Caco-2 (cell line): Measurements from ENCODE around the gene SLC2A4. TPM values are rescaled to one million over a fixed set of nuclear protein-coding genes. Genes with fewer than 3 reads are reported as not detected.

Experiments used
- BruUV-seq: library from RNA; stranded (reverse); fragments of 400-500 nt; replicated peaks from 2 replicates; lab custom pipeline; 2021; lab: Mats Ljungman, UMichigan
- CTCF ChIA-PET: fragments of 300-600 bp; sonication (Branson Sonifier 250); formaldehyde crosslinking; loops from one replicate; lab custom pipeline; 2022; ENCODE audit warnings: antibody characterized with exemption; lab: Charles Lee
- POLR2A ChIA-PET: fragments of 300-600 bp; sonication (Branson Sonifier 250); formaldehyde crosslinking; loops from one replicate; lab custom pipeline; 2022; ENCODE audit warnings: antibody characterized with exemption; lab: Charles Lee
- DNase-seq, 2 experiments: peaks; one replicate each; pipeline versions ENCODE4 v3.0.0 to v3.0.0-alpha.2; 2020 to 2022
- H3K27me3 ChIP-seq: replicated peaks from 2 replicates; pipeline ENCODE4 v1.6.0; 2011; ENCODE audit warnings: low read length; ENCODE audit not compliant: control insufficient read depth, insufficient read depth
- H3K36me3 ChIP-seq: 2 replicates; pipeline ENCODE4 v1.5.1; 2011; ENCODE audit warnings: low read length; ENCODE audit not compliant: control insufficient read depth, insufficient read depth
- H3K4me1 ChIP-seq: fragments of 250-450 bp; sonication (Bioruptor Pico); 2 replicates; pipeline ENCODE4 v1.5.1; 2020; ENCODE audit warnings: mild to moderate bottlenecking
- H3K4me3 ChIP-seq: 2 replicates; pipeline ENCODE4 v1.5.1; 2011; ENCODE audit warnings: low read depth, mild to moderate bottlenecking, control low read depth, low read length
- H3K9me3 ChIP-seq: fragments of 250-450 bp; sonication (Bioruptor Pico); 2 replicates; pipeline ENCODE4 v1.5.1; 2020; ENCODE audit warnings: mild to moderate bottlenecking, moderate library complexity
- H3K27ac Mint-ChIP-seq: one replicate; pipeline ENCODE4 v1.8.0; 2022; ENCODE audit warnings: mixed read lengths; ENCODE audit not compliant: unreplicated experiment
- H3K27me3 Mint-ChIP-seq: one replicate; pipeline ENCODE4 v1.8.0; 2022; ENCODE audit warnings: mixed read lengths; ENCODE audit not compliant: insufficient read depth, unreplicated experiment
- H3K36me3 Mint-ChIP-seq: one replicate; pipeline ENCODE4 v1.8.0; 2022; ENCODE audit warnings: mild to moderate bottlenecking, mixed read lengths; ENCODE audit not compliant: insufficient read depth, unreplicated experiment
- H3K4me1 Mint-ChIP-seq: one replicate; pipeline ENCODE4 v1.8.0; 2022; ENCODE audit warnings: low read depth, mixed read lengths; ENCODE audit not compliant: unreplicated experiment
- H3K4me3 Mint-ChIP-seq: one replicate; pipeline ENCODE4 v1.8.0; 2022; ENCODE audit warnings: mild to moderate bottlenecking, moderate library complexity, mixed read lengths; ENCODE audit not compliant: unreplicated experiment
- H3K9me3 Mint-ChIP-seq: one replicate; pipeline ENCODE4 v1.8.0; 2022; ENCODE audit warnings: mixed read lengths; ENCODE audit not compliant: unreplicated experiment
- intact Hi-C: fragments of 100-400 bp; cut with micrococcal nuclease; formaldehyde crosslinking; loops from one replicate; pipeline ENCODE4 v1.10.0; 2022; ENCODE audit not compliant: unreplicated experiment
- total RNA-seq: library from RNA; stranded (reverse); gene quantifications from 2 replicates; pipeline ENCODE4 v1.2.3, GENCODE V29; 2022
- TF ChIP-seq, protein P1 (sequence below), 2 experiments: fragments of 200-600 bp in 1 of 2; IDR thresholded peaks; 1 replicate in 1 of 2; 2 replicates in 1 of 2; pipeline versions ENCODE4 v1.5.1 to v1.8.0; 2011 to 2022; ENCODE audit warnings: antibody characterized with exemption in 1 of 2, control low read depth in 1 of 2, inconsistent platforms in 1 of 2, low read depth in 1 of 2, low read length in 1 of 2, mild to moderate bottlenecking in 1 of 2, moderate library complexity in 1 of 2; ENCODE audit not compliant: insufficient read depth in 1 of 2, severe bottlenecking in 1 of 2, unreplicated experiment in 1 of 2

Gene SLC2A4
- total RNA-seq, 1 experiment from 2014 or later = 0.88 TPM

DNA sequence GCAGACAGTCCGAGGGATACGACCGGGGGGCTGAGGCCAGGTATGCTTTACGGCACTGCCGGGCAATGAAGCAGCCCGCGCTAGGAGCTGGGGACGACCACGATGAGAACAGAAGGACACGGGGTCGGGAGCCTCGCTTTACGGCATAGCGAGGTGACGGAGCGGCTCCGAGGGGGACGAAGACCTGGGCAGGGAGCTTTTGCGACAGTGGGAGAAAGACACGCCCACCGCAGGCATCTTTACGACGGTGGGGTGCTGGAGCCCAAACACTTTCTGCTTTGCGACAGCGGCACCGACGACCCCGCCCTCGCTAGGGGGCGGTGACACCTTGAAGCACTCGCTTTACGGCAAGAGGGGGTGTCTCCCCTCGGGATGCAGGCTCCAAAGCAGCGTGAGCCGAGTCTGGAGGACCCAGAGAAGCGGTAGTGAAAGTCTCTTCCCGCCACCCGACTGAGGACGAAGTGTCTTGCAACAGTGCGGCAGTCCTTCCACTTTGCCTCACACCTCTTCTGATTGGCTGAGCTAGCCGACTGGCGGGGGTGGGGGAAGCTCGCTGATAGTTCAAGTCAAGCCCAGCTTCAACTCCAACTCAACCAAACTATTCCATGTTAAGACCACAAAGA is 48.0 kb downstream of the SLC2A4 start:
- Histone ChIP-seq H3K27me3 (no peaks in the 10 kb centered on the region), H3K36me3 (no peaks in the 10 kb centered on the region; the same call in 1 of the 2 replicates), H3K9me3 (no peaks in the 10 kb centered on the region), H3K4me3 (peak overlapping the region; percentile 89), H3K4me1 (0 out of 2 replicates have a peak, but pooled peaks cover 4% of the 10 kb centered on the region)
- peak; percentile 93 to 97 for DNase-seq
- peak overlapping the region; percentile 48 for H3K27ac Mint-ChIP-seq
- BruUV-seq = no TSS peak
- TF ChIP-seq, protein P1, sequence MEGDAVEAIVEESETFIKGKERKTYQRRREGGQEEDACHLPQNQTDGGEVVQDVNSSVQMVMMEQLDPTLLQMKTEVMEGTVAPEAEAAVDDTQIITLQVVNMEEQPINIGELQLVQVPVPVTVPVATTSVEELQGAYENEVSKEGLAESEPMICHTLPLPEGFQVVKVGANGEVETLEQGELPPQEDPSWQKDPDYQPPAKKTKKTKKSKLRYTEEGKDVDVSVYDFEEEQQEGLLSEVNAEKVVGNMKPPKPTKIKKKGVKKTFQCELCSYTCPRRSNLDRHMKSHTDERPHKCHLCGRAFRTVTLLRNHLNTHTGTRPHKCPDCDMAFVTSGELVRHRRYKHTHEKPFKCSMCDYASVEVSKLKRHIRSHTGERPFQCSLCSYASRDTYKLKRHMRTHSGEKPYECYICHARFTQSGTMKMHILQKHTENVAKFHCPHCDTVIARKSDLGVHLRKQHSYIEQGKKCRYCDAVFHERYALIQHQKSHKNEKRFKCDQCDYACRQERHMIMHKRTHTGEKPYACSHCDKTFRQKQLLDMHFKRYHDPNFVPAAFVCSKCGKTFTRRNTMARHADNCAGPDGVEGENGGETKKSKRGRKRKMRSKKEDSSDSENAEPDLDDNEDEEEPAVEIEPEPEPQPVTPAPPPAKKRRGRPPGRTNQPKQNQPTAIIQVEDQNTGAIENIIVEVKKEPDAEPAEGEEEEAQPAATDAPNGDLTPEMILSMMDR (IDR thresholded peaks at IDR 0.05; ENCODE audit: insufficient read depth in 1 of 2, low read depth in 1 of 2, low read length in 1 of 2, severe bottlenecking in 1 of 2, unreplicated experiment in 1 of 2) = no peak
- peaks cover 11% of the 10 kb centered on the region for H3K36me3 Mint-ChIP-seq
- peak overlapping the region; percentile 76 for H3K4me3 Mint-ChIP-seq
- ChIA-PET POLR2A (interaction anchor here (0.5 to 1.0 kb wide), 14 partner anchors 14 to 359 kb away, joined by 3 to 7 read pairs (median 4); partner anchors contain the start of genes ACADVL, DLG4, GPS2 and PLSCR3), CTCF (interaction anchor here (0.9 to 1.5 kb wide), 6 partner anchors 9 to 109 kb away, joined by 3 to 5 read pairs (median 3); partner anchors contain the start of gene TMEM256)
- no peaks in the 10 kb centered on the region for H3K9me3 Mint-ChIP-seq
- peaks cover 10% of the 10 kb centered on the region for H3K4me1 Mint-ChIP-seq
- H3K27me3 Mint-ChIP-seq = no peaks in the 10 kb centered on the region
- intact Hi-C loops = loop anchor here (2.0 kb wide), 1 partner anchor 15 kb away; the partner anchor contains the start of gene GPS2

- no peaks in the 10 kb centered on the region; the same call in 1 of the 2 replicates for H3K36me3 ChIP-seq
- H3K4me3 Mint-ChIP-seq = peak overlapping the region; percentile 76
- intact Hi-C loops = loop anchor here (2.0 kb wide), 1 partner anchor 15 kb away; the partner anchor contains the start of gene GPS2
- peaks cover 11% of the 10 kb centered on the region for H3K36me3 Mint-ChIP-seq
- peak overlapping the region; percentile 89 for H3K4me3 ChIP-seq
- peak overlapping the region; percentile 48 for H3K27ac Mint-ChIP-seq
- BruUV-seq = no TSS peak
- TF ChIP-seq, protein P1 (IDR thresholded peaks at IDR 0.05; ENCODE audit: insufficient read depth in 1 of 2, low read depth in 1 of 2, low read length in 1 of 2, severe bottlenecking in 1 of 2, unreplicated experiment in 1 of 2) = no peak
- no peaks in the 10 kb centered on the region for H3K27me3 ChIP-seq
- H3K4me1 Mint-ChIP-seq = peaks cover 10% of the 10 kb centered on the region
- H3K9me3 Mint-ChIP-seq = no peaks in the 10 kb centered on the region
- POLR2A ChIA-PET = interaction anchor here (0.6 to 1.0 kb wide), 9 partner anchors 14 to 242 kb away, joined by 3 to 5 read pairs (median 4); partner anchors contain the start of genes ACADVL, DLG4, GPS2 and SLC2A4
- CTCF ChIA-PET = interaction anchor here (0.9 to 1.5 kb wide), 5 partner anchors 8 to 109 kb away, joined by 3 to 5 read pairs (median 3); no protein-coding TSS in a partner anchor
- H3K27me3 Mint-ChIP-seq = no peaks in the 10 kb centered on the region
- H3K9me3 ChIP-seq = no peaks in the 10 kb centered on the region
- DNase-seq = peak; percentile 66 to 77
- H3K4me1 ChIP-seq = 0 out of 2 replicates have a peak, but pooled peaks cover 4% of the 10 kb centered on the region
Measured at GRCh38 chr17:7329997-7330637, 48.6 kb downstream of the SLC2A4 start.

- Histone ChIP-seq H3K4me3 (peak overlapping the region; percentile 89), H3K36me3 (no peaks in the 10 kb centered on the region; the same call in 1 of the 2 replicates), H3K4me1 (0 out of 2 replicates have a peak, but pooled peaks cover 4% of the 10 kb centered on the region), H3K27me3 (no peaks in the 10 kb centered on the region), H3K9me3 (no peaks in the 10 kb centered on the region)
- Mint-ChIP-seq H3K36me3 (peaks cover 11% of the 10 kb centered on the region), H3K4me1 (peaks cover 10% of the 10 kb centered on the region), H3K27me3 (no peaks in the 10 kb centered on the region), H3K27ac (no peak overlapping the region), H3K4me3 (peak overlapping the region; percentile 76), H3K9me3 (no peaks in the 10 kb centered on the region)
- no TSS peak for BruUV-seq
- TF ChIP-seq, protein P1 (IDR thresholded peaks at IDR 0.05; ENCODE audit: insufficient read depth in 1 of 2, low read depth in 1 of 2, low read length in 1 of 2, severe bottlenecking in 1 of 2, unreplicated experiment in 1 of 2) = no peak
- no peak for DNase-seq
- POLR2A ChIA-PET = no interaction called here
- intact Hi-C loops = no loop called here
- CTCF ChIA-PET = no interaction called here
Measured at GRCh38 chr17:7330638-7331015, 49.1 kb downstream of the SLC2A4 start.
